Measurements from ENCODE around the gene H19.

H19 gene

DNA sequence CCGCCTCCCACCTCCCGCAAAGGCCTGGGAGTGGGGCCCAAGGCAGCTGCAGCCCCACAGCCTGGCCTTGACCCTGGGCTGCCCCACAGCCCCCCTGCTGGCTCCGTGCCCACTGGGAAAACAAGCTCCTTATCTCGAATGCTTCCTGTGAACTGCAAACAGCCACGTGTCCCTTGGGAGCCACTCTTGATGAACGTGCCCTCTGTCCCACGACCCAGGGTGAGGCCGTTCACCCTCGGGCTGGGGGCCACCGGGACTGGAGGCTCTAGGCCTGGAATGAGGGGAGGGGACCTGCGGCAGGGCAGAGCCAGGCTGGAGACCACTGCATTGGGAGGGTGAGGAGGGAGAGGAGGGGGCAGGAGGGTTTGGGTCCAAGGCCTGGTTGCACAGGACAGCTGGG is 9.5 kb downstream of the H19 start:
- no peaks in the 10 kb centered on the region for H3K9me3 ChIP-seq (ENCODE audit: control insufficient read depth in 1 of 2, low read length in 2 of 2)
- no peak overlapping the region for H3K27ac ChIP-seq (ENCODE audit: low read depth, low read length)
- no peak overlapping the region for H3K4me3 ChIP-seq (ENCODE audit: low read depth in 1 of 2, low read length in 2 of 2)
- H3K4me1 ChIP-seq (ENCODE audit: control insufficient read depth in 1 of 2, insufficient read depth in 2 of 2, low read length in 2 of 2) = no peaks in the 10 kb centered on the region
- no peaks in the 10 kb centered on the region for H3K36me3 ChIP-seq (ENCODE audit: control insufficient read depth in 1 of 2, insufficient read depth in 2 of 2, low read length in 2 of 2)
- no peak overlapping the region for H3K9ac ChIP-seq (ENCODE audit: low read depth in 1 of 2, low read length in 2 of 2)
- no peaks in the 10 kb centered on the region for H3K27me3 ChIP-seq (ENCODE audit: control insufficient read depth in 1 of 2, insufficient read depth in 2 of 2, low read length in 2 of 2)

- no peak overlapping the region for H3K27ac ChIP-seq (ENCODE audit: low read depth, low read length)
- H3K4me1 ChIP-seq (ENCODE audit: control insufficient read depth in 1 of 2, insufficient read depth in 2 of 2, low read length in 2 of 2) = no peaks in the 10 kb centered on the region
- no peaks in the 10 kb centered on the region for H3K36me3 ChIP-seq (ENCODE audit: control insufficient read depth in 1 of 2, insufficient read depth in 2 of 2, low read length in 2 of 2)
- H3K9me3 ChIP-seq (ENCODE audit: control insufficient read depth in 1 of 2, low read length in 2 of 2) = no peaks in the 10 kb centered on the region
- no peak overlapping the region for H3K4me3 ChIP-seq (ENCODE audit: low read depth in 1 of 2, low read length in 2 of 2)
- H3K9ac ChIP-seq (ENCODE audit: low read depth in 1 of 2, low read length in 2 of 2) = no peak overlapping the region
- H3K27me3 ChIP-seq (ENCODE audit: control insufficient read depth in 1 of 2, insufficient read depth in 2 of 2, low read length in 2 of 2) = no peaks in the 10 kb centered on the region
These were observed 10.6 kb downstream of the H19 start for GRCh38 chr11:1987024-1987423.

DNA sequence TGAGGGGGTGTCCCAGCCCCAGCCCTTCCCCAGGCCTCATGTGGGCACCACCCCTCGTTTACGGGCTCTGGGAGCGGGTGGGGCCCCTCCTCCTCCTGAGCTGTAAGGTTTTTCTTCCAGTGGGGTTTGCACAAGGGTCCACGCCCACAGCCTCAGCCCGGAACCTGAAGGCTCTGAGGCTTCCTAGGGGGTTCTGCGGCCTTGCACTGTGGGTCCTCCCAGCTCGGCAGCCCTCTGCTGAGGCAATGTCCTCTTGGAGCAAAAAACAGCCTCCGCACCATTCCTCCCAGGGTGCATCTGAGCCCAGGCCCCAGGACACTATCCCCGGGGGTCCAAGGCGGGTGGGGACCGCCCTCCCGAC is 14.1 kb downstream of the H19 start:
- no peak overlapping the region for H3K9ac ChIP-seq (ENCODE audit: low read depth in 1 of 2, low read length in 2 of 2)
- H3K4me1 ChIP-seq (ENCODE audit: control insufficient read depth in 1 of 2, insufficient read depth in 2 of 2, low read length in 2 of 2) = no peaks in the 10 kb centered on the region
- no peaks in the 10 kb centered on the region for H3K9me3 ChIP-seq (ENCODE audit: control insufficient read depth in 1 of 2, low read length in 2 of 2)
- H3K4me3 ChIP-seq (ENCODE audit: low read depth in 1 of 2, low read length in 2 of 2) = no peak overlapping the region
- H3K27ac ChIP-seq (ENCODE audit: low read depth, low read length) = no peak overlapping the region
- H3K27me3 ChIP-seq (ENCODE audit: control insufficient read depth in 1 of 2, insufficient read depth in 2 of 2, low read length in 2 of 2) = no peaks in the 10 kb centered on the region
- no peaks in the 10 kb centered on the region for H3K36me3 ChIP-seq (ENCODE audit: control insufficient read depth in 1 of 2, insufficient read depth in 2 of 2, low read length in 2 of 2)

DNA sequence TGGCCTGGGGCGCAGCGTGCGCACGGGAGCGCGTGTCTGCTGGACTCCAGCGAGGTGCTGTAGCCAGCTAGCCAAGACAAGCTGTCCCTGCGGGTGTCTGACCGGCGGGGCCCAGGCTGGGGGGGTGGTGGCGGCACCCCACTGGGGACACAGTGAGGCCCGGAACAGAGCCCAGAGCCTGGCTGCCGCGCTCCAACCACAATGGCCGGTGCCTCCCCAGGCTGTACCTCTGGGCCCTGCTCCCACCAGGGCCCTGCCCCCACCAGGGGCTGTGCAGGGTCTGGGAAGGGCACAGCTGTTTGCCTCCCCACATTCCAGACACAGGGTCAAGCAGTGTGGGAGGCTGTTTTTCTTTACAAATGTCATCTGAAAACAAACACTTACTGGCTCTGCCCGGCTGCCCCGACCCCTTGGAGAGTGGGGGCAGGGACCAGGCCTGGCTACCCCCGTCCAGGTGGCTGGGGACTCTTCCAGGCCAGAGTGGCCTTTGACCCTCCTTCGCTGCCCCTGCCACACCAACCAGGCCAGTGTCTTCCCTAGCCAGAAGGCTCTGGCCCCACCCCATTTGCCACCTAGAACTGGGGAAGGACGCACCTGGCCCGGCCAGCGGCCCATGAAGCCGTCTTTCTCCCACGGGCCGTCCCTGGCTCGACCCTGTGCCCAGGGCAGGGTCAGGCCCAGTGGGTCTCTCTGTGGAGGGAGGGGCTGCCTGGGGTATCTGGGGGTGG is 14.6 kb downstream of the H19 start:
- Histone ChIP-seq H3K4me3 (ENCODE audit: low read depth in 1 of 2, low read length in 2 of 2) (no peak overlapping the region), H3K27me3 (ENCODE audit: control insufficient read depth in 1 of 2, insufficient read depth in 2 of 2, low read length in 2 of 2) (no peaks in the 10 kb centered on the region), H3K9ac (ENCODE audit: low read depth in 1 of 2, low read length in 2 of 2) (no peak overlapping the region), H3K9me3 (ENCODE audit: control insufficient read depth in 1 of 2, low read length in 2 of 2) (no peaks in the 10 kb centered on the region), H3K27ac (ENCODE audit: low read depth, low read length) (no peak overlapping the region), H3K36me3 (ENCODE audit: control insufficient read depth in 1 of 2, insufficient read depth in 2 of 2, low read length in 2 of 2) (no peaks in the 10 kb centered on the region), H3K4me1 (ENCODE audit: control insufficient read depth in 1 of 2, insufficient read depth in 2 of 2, low read length in 2 of 2) (no peaks in the 10 kb centered on the region)

- Histone ChIP-seq H3K36me3 (ENCODE audit: control insufficient read depth in 1 of 2, insufficient read depth in 2 of 2, low read length in 2 of 2) (no peaks in the 10 kb centered on the region), H3K4me1 (ENCODE audit: control insufficient read depth in 1 of 2, insufficient read depth in 2 of 2, low read length in 2 of 2) (no peaks in the 10 kb centered on the region), H3K9me3 (ENCODE audit: control insufficient read depth in 1 of 2, low read length in 2 of 2) (no peaks in the 10 kb centered on the region), H3K4me3 (ENCODE audit: low read depth in 1 of 2, low read length in 2 of 2) (no peak overlapping the region), H3K27ac (ENCODE audit: low read depth, low read length) (no peak overlapping the region), H3K27me3 (ENCODE audit: control insufficient read depth in 1 of 2, insufficient read depth in 2 of 2, low read length in 2 of 2) (no peaks in the 10 kb centered on the region), H3K9ac (ENCODE audit: low read depth in 1 of 2, low read length in 2 of 2) (no peak overlapping the region)
These were observed 18.0 kb downstream of the H19 start for GRCh38 chr11:1979607-1980006.

GRCh38 chr11:1978720-1979473 is 18.7 kb downstream of the H19 start:
- Histone ChIP-seq H3K9ac (ENCODE audit: low read depth in 1 of 2, low read length in 2 of 2) (no peak overlapping the region), H3K27me3 (ENCODE audit: control insufficient read depth in 1 of 2, insufficient read depth in 2 of 2, low read length in 2 of 2) (no peaks in the 10 kb centered on the region), H3K27ac (ENCODE audit: low read depth, low read length) (no peak overlapping the region), H3K9me3 (ENCODE audit: control insufficient read depth in 1 of 2, low read length in 2 of 2) (no peaks in the 10 kb centered on the region), H3K4me1 (ENCODE audit: control insufficient read depth in 1 of 2, insufficient read depth in 2 of 2, low read length in 2 of 2) (no peaks in the 10 kb centered on the region), H3K36me3 (ENCODE audit: control insufficient read depth in 1 of 2, insufficient read depth in 2 of 2, low read length in 2 of 2) (no peaks in the 10 kb centered on the region), H3K4me3 (ENCODE audit: low read depth in 1 of 2, low read length in 2 of 2) (no peak overlapping the region)

DNA sequence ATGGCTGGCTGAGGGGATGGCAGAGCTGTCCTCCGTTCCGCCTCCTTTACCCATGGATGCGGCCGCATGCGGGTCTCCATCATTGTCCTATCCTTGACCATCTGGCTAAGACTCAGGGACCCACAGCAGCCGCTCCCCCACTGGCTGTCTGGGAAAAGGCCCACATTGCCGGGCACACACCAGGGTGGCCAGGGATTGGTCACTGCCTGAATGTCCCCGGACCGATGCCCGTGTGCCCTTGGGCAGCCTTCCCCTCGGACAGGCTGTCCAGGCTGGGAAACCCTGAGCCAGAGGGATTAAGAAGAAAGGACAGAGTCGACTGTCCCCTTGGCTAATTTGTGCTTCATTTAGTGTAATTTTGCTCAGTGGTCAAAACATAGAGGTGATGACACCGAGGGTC is 22.5 kb downstream of the H19 start:
- Histone ChIP-seq H3K27ac (ENCODE audit: low read depth, low read length) (no peak overlapping the region), H3K9me3 (ENCODE audit: control insufficient read depth in 1 of 2, low read length in 2 of 2) (no peaks in the 10 kb centered on the region), H3K4me1 (ENCODE audit: control insufficient read depth in 1 of 2, insufficient read depth in 2 of 2, low read length in 2 of 2) (no peaks in the 10 kb centered on the region), H3K4me3 (ENCODE audit: low read depth in 1 of 2, low read length in 2 of 2) (no peak overlapping the region), H3K27me3 (ENCODE audit: control insufficient read depth in 1 of 2, insufficient read depth in 2 of 2, low read length in 2 of 2) (no peaks in the 10 kb centered on the region), H3K9ac (ENCODE audit: low read depth in 1 of 2, low read length in 2 of 2) (no peak overlapping the region), H3K36me3 (ENCODE audit: control insufficient read depth in 1 of 2, insufficient read depth in 2 of 2, low read length in 2 of 2) (no peaks in the 10 kb centered on the region)

- Histone ChIP-seq H3K27me3 (ENCODE audit: control insufficient read depth in 1 of 2, insufficient read depth in 2 of 2, low read length in 2 of 2) (no peaks in the 10 kb centered on the region), H3K4me3 (ENCODE audit: low read depth in 1 of 2, low read length in 2 of 2) (no peak overlapping the region), H3K4me1 (ENCODE audit: control insufficient read depth in 1 of 2, insufficient read depth in 2 of 2, low read length in 2 of 2) (no peaks in the 10 kb centered on the region), H3K9me3 (ENCODE audit: control insufficient read depth in 1 of 2, low read length in 2 of 2) (no peaks in the 10 kb centered on the region), H3K9ac (ENCODE audit: low read depth in 1 of 2, low read length in 2 of 2) (no peak overlapping the region), H3K27ac (ENCODE audit: low read depth, low read length) (no peak overlapping the region), H3K36me3 (ENCODE audit: control insufficient read depth in 1 of 2, insufficient read depth in 2 of 2, low read length in 2 of 2) (no peaks in the 10 kb centered on the region)
These were observed 26.7 kb downstream of the H19 start for GRCh38 chr11:1970956-1971355.

GRCh38 chr11:1969776-1970175 is 27.9 kb downstream of the H19 start:
- Histone ChIP-seq H3K36me3 (ENCODE audit: control insufficient read depth in 1 of 2, insufficient read depth in 2 of 2, low read length in 2 of 2) (no peaks in the 10 kb centered on the region), H3K9ac (ENCODE audit: low read depth in 1 of 2, low read length in 2 of 2) (no peak overlapping the region), H3K4me1 (ENCODE audit: control insufficient read depth in 1 of 2, insufficient read depth in 2 of 2, low read length in 2 of 2) (no peaks in the 10 kb centered on the region), H3K9me3 (ENCODE audit: control insufficient read depth in 1 of 2, low read length in 2 of 2) (no peaks in the 10 kb centered on the region), H3K27me3 (ENCODE audit: control insufficient read depth in 1 of 2, insufficient read depth in 2 of 2, low read length in 2 of 2) (no peaks in the 10 kb centered on the region), H3K4me3 (ENCODE audit: low read depth in 1 of 2, low read length in 2 of 2) (no peak overlapping the region), H3K27ac (ENCODE audit: low read depth, low read length) (no peak overlapping the region)

- H3K9ac ChIP-seq (ENCODE audit: low read depth in 1 of 2, low read length in 2 of 2) = no peak overlapping the region
- H3K27me3 ChIP-seq (ENCODE audit: control insufficient read depth in 1 of 2, insufficient read depth in 2 of 2, low read length in 2 of 2) = no peaks in the 10 kb centered on the region
- no peaks in the 10 kb centered on the region for H3K4me1 ChIP-seq (ENCODE audit: control insufficient read depth in 1 of 2, insufficient read depth in 2 of 2, low read length in 2 of 2)
- H3K36me3 ChIP-seq (ENCODE audit: control insufficient read depth in 1 of 2, insufficient read depth in 2 of 2, low read length in 2 of 2) = no peaks in the 10 kb centered on the region
- no peak overlapping the region for H3K27ac ChIP-seq (ENCODE audit: low read depth, low read length)
- H3K4me3 ChIP-seq (ENCODE audit: low read depth in 1 of 2, low read length in 2 of 2) = no peak overlapping the region
- H3K9me3 ChIP-seq (ENCODE audit: control insufficient read depth in 1 of 2, low read length in 2 of 2) = no peaks in the 10 kb centered on the region
These were observed 28.6 kb downstream of the H19 start for GRCh38 chr11:1969035-1969434.
